Panc1 (cell line): ENCODE results near the gene DAB2IP. TPM values are rescaled to one million over a fixed set of nuclear protein-coding genes. Genes with fewer than 3 reads are reported as not detected.

ENCODE experiments used
- ATAC-seq: fragments of 200-7000 bp; cut with Tn5 transposase; 2 replicates; pipeline ENCODE4 v1.9.1; 2020; ENCODE audit warnings: mild to moderate bottlenecking, moderate library complexity
- BruUV-seq: library from RNA; stranded (reverse); fragments of 400-500 nt; replicated peaks from 2 replicates; lab custom pipeline; 2021; lab: Mats Ljungman, UMichigan
- CTCF ChIA-PET: fragments of 300-600 bp; sonication (Branson Sonifier 250); formaldehyde crosslinking; loops from one replicate; lab custom pipeline; 2022; ENCODE audit warnings: antibody characterized with exemption; lab: Charles Lee
- POLR2A ChIA-PET: fragments of 300-600 bp; sonication (Branson Sonifier 250); formaldehyde crosslinking; loops from one replicate; lab custom pipeline; 2022; ENCODE audit warnings: antibody characterized with exemption; lab: Charles Lee
- DNase-seq: peaks from one replicate; pipeline ENCODE4 v3.0.0-alpha.2; 2010; ENCODE audit warnings: low read depth, low spot score
- H3K27ac ChIP-seq: 2 replicates; pipeline ENCODE4 v1.5.1; 2011; ENCODE audit warnings: mild to moderate bottlenecking, low read length, inconsistent platforms
- H3K27me3 ChIP-seq: fragments of 200-500 bp; sonication (Bioruptor generic); 2 replicates; pipeline ENCODE4 v1.6.0; 2014; ENCODE audit warnings: low read length, inconsistent platforms; ENCODE audit not compliant: control insufficient read depth, insufficient read depth
- H3K36me3 ChIP-seq: fragments of 200-500 bp; sonication (Bioruptor generic); 2 replicates; pipeline ENCODE4 v1.5.1; 2014; ENCODE audit warnings: inconsistent platforms, mild to moderate bottlenecking, low read length, moderate library complexity; ENCODE audit not compliant: control insufficient read depth, insufficient read depth
- H3K4me1 ChIP-seq: 2 replicates; pipeline ENCODE4 v1.5.1; 2011; ENCODE audit warnings: inconsistent platforms, mild to moderate bottlenecking, low read length, moderate library complexity; ENCODE audit not compliant: control insufficient read depth, insufficient read depth
- H3K4me3 ChIP-seq, 2 experiments: 2 replicates each; pipeline ENCODE4 v1.5.1; 2011 to 2012; ENCODE audit warnings: low read depth in 2 of 2, low read length in 2 of 2, mild to moderate bottlenecking in 2 of 2, inconsistent platforms in 1 of 2, moderate library complexity in 1 of 2
- H3K9me3 ChIP-seq: fragments of 200-500 bp; sonication (Bioruptor generic); 2 replicates; pipeline ENCODE4 v1.5.1; 2014; ENCODE audit warnings: low read depth, mild to moderate bottlenecking, inconsistent platforms, low read length, moderate library complexity; ENCODE audit not compliant: control insufficient read depth, insufficient read depth
- POLR2AphosphoS5 ChIP-seq: IDR thresholded peaks from 2 replicates; pipeline ENCODE4 v1.6.1; 2012; ENCODE audit warnings: mild to moderate bottlenecking, low read depth, low read length, moderate library complexity
- SIN3A ChIP-seq: IDR thresholded peaks from 2 replicates; pipeline ENCODE4 v1.6.1; 2012; ENCODE audit warnings: low read depth, mild to moderate bottlenecking, low read length, moderate library complexity, borderline replicate concordance; ENCODE audit not compliant: insufficient read depth
- TCF7L2 ChIP-seq: IDR thresholded peaks from 2 replicates; pipeline ENCODE4 v1.6.1; 2011; ENCODE audit warnings: mild to moderate bottlenecking, low read depth, low read length, inconsistent platforms
- in situ Hi-C: cut with HindIII; loops from 2 replicates; pipeline ENCODE4 v1.10.0; 2016; ENCODE audit warnings: low sequenced_read_pairs, low pct_unique_long_range_greater_than_20kb
- intact Hi-C: fragments of 100-400 bp; cut with micrococcal nuclease; formaldehyde crosslinking; loops from one replicate; pipeline ENCODE4 v1.10.0; 2022; ENCODE audit not compliant: unreplicated experiment
- total RNA-seq: library from RNA; stranded (reverse); gene quantifications from one replicate; pipeline ENCODE4 v1.2.1, GENCODE V29; 2021; ENCODE audit not compliant: unreplicated experiment
- TF ChIP-seq, protein P1 (sequence below), 2 experiments: IDR thresholded peaks; 2 replicates each; pipeline ENCODE4 v1.6.1; 2011 to 2012; ENCODE audit warnings: low read depth in 2 of 2, control low read depth in 1 of 2, low read length in 1 of 2, mild to moderate bottlenecking in 1 of 2, moderate library complexity in 1 of 2; ENCODE audit not compliant: insufficient read depth in 1 of 2
- TF ChIP-seq, protein P2 (sequence below): fragments of 450-650 bp; IDR thresholded peaks from 2 replicates; pipeline ENCODE4 v1.5.1; 2017; ENCODE audit warnings: mild to moderate bottlenecking

Gene DAB2IP
- total RNA-seq, 1 experiment from 2014 or later = 18.4 TPM

DNA sequence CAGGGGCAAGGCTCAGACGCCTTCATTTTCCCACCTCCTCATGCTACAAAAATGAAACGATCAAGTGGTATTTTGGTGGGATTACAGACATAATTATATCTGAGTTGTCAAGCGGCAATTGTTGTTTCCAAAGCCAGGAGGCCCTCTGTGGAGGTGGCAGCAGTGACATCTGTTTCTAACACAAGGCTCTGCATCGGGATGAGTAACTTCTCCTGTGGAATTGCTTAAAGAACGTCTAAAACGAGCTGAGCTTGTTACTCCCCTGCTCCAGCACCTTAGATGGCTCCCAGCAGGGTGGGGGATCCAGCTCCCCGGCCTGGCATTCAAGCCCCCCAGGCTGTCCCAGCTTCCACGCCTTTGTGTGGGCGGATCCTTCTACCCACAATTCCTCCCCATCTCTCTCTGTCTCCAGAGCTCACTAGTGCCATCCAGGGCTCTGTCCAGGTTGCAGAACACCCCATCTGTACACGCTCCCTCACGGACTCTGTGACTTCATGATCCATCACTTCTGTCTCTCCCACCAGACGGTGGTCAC, 36.8 kb downstream of the DAB2IP start:
- H3K27me3 ChIP-seq = no peaks in the 10 kb centered on the region
- no peak for TF ChIP-seq POLR2AphosphoS5
- TF ChIP-seq, protein P1, sequence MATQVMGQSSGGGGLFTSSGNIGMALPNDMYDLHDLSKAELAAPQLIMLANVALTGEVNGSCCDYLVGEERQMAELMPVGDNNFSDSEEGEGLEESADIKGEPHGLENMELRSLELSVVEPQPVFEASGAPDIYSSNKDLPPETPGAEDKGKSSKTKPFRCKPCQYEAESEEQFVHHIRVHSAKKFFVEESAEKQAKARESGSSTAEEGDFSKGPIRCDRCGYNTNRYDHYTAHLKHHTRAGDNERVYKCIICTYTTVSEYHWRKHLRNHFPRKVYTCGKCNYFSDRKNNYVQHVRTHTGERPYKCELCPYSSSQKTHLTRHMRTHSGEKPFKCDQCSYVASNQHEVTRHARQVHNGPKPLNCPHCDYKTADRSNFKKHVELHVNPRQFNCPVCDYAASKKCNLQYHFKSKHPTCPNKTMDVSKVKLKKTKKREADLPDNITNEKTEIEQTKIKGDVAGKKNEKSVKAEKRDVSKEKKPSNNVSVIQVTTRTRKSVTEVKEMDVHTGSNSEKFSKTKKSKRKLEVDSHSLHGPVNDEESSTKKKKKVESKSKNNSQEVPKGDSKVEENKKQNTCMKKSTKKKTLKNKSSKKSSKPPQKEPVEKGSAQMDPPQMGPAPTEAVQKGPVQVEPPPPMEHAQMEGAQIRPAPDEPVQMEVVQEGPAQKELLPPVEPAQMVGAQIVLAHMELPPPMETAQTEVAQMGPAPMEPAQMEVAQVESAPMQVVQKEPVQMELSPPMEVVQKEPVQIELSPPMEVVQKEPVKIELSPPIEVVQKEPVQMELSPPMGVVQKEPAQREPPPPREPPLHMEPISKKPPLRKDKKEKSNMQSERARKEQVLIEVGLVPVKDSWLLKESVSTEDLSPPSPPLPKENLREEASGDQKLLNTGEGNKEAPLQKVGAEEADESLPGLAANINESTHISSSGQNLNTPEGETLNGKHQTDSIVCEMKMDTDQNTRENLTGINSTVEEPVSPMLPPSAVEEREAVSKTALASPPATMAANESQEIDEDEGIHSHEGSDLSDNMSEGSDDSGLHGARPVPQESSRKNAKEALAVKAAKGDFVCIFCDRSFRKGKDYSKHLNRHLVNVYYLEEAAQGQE (IDR thresholded peaks at IDR 0.05; ENCODE audit: insufficient read depth in 1 of 2, low read depth in 2 of 2, low read length in 1 of 2) = no peak
- no peak overlapping the region for H3K27ac ChIP-seq
- no TSS peak for BruUV-seq
- no peak for ATAC-seq
- H3K9me3 ChIP-seq = no peaks in the 10 kb centered on the region
- H3K4me3 ChIP-seq = no peak overlapping the region
- no peaks in the 10 kb centered on the region for H3K36me3 ChIP-seq
- POLR2A ChIA-PET = no interaction called here
- CTCF ChIA-PET = no interaction called here
- intact Hi-C loops (loop anchor here (5.0 kb wide), 1 partner anchor 304 kb away; no protein-coding TSS in a partner anchor), in situ Hi-C loops (no loop called here)
- no peak for DNase-seq
- no peaks in the 10 kb centered on the region for H3K4me1 ChIP-seq

DNA sequence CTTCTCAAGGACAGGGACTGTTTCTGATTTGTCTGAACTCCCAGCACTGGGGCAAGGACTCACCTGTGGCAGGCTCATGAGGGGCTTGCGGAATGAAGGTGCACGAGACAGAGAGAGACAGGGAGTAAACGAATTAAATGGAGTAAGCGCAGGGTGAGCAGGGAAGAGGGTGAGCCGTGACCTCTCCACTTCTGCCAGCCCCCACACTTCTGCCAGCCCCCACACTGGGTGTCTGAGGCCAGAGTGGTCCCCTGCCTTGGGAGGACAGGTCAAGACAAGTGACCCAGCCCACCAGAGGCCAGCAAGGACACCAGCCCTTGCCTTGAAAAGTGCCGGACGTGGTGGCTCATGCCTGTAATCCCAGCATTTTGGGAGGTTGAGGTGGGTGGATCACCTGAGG, 37.2 kb downstream of the DAB2IP start:
- H3K36me3 ChIP-seq = no peaks in the 10 kb centered on the region
- ChIA-PET POLR2A (no interaction called here), CTCF (interaction anchor here (0.6 to 0.7 kb wide), 2 partner anchors 48 to 300 kb away, joined by 3 read pairs; no protein-coding TSS in a partner anchor)
- ATAC-seq (no peak), DNase-seq (no peak)
- H3K27ac ChIP-seq = no peak overlapping the region
- TF ChIP-seq SIN3A (no peak), TCF7L2 (no peak), POLR2AphosphoS5 (no peak)
- TF ChIP-seq, protein P2, sequence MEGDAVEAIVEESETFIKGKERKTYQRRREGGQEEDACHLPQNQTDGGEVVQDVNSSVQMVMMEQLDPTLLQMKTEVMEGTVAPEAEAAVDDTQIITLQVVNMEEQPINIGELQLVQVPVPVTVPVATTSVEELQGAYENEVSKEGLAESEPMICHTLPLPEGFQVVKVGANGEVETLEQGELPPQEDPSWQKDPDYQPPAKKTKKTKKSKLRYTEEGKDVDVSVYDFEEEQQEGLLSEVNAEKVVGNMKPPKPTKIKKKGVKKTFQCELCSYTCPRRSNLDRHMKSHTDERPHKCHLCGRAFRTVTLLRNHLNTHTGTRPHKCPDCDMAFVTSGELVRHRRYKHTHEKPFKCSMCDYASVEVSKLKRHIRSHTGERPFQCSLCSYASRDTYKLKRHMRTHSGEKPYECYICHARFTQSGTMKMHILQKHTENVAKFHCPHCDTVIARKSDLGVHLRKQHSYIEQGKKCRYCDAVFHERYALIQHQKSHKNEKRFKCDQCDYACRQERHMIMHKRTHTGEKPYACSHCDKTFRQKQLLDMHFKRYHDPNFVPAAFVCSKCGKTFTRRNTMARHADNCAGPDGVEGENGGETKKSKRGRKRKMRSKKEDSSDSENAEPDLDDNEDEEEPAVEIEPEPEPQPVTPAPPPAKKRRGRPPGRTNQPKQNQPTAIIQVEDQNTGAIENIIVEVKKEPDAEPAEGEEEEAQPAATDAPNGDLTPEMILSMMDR = no peak
- TF ChIP-seq, protein P1 (IDR thresholded peaks at IDR 0.05; ENCODE audit: insufficient read depth in 1 of 2, low read depth in 2 of 2, low read length in 1 of 2) = no peak
- no peak overlapping the region for H3K4me3 ChIP-seq
- intact Hi-C loops = loop anchor here (5.0 kb wide), 1 partner anchor 304 kb away; no protein-coding TSS in a partner anchor
- in situ Hi-C loops = no loop called here
- BruUV-seq = no TSS peak
- no peaks in the 10 kb centered on the region for H3K27me3 ChIP-seq
- no peaks in the 10 kb centered on the region for H3K4me1 ChIP-seq
- H3K9me3 ChIP-seq = no peaks in the 10 kb centered on the region
